CD4-positive, alpha-beta T cell treated with Interleukin-6 for 4 hours (primary cell): ENCODE data around the gene ESPNL.
"Not testable (repeated sequence)": the region's sequence is repeated elsewhere in the genome, so short reads cannot be mapped to it uniquely, and the experiment has no call there.

Experiments used
- DNase-seq: peaks from one replicate; pipeline ENCODE4 v3.0.0-alpha.2; 2020; ENCODE audit warnings: mixed read lengths

Gene ESPNL

DNA sequence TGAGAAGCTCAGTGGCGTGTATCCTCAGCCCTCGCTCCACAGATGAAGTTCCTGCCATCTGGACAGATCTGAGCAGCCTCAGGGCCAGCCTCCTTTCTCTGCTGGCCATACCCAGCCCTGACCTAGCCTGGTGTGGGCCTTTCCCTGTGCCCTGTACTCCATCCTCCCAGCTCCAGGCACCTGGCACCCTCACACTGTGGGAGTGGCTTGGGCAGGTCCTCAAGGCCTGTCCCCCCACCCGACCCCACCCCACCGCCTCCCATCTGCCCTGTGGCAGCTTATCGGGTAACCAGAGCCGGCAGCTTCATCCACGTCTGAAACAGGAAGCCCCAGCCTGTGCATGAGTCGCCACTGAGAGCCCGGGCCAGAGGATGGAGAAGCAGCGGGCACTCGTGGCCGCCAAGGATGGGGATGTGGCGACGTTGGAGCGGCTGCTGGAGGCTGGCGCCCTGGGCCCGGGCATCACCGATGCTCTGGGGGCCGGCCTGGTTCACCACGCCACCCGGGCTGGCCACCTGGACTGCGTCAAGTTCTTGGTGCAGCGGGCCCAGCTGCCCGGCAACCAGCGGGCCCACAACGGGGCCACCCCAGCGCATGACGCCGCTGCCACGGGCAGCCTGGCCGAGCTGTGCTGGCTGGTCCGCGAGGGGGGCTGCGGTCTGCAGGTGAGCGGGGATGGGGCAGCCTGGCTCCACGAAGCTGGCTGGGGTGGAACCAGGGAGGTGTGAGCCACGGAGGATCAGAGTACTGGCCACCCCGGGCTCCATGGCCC lies at the start of gene ESPNL:
ESPNL (plus strand) TSS at position 292 of the 772 bp plus-strand sequence; CDS start at position 372, 80 bp downstream.
- DNase-seq, result no peak

GRCh38 chr2:238053191-238053776 lies 46.9 kb upstream of the ESPNL start:
- DNase-seq, result no peak

- DNase-seq, result no peak
Observed at GRCh38 chr2:238055841-238056240, 44.3 kb upstream of the ESPNL start.

GRCh38 chr2:238057696-238058575 lies 42.2 kb upstream of the ESPNL start:
- DNase-seq, result not testable (repeated sequence)

DNA sequence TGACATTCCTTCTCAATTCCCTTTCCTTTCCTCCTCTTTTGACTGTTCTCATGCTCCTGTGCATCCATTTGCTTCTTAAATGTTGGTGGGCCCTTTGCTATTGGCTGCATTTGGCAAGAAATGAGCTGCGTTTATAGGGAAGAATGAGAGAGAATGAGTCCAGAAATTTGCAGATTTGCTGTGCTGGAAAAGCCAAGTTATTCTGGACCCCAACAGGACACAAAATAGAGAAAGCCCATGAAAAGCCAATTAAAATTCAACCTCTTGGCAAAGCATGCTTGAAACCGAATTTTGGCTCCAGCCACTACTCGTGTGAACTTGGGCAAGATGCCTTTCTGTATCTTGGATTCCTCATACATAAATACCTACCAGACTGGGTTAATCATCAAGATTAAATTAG lies 40.6 kb upstream of the ESPNL start:
- DNase-seq, result no peak

DNA sequence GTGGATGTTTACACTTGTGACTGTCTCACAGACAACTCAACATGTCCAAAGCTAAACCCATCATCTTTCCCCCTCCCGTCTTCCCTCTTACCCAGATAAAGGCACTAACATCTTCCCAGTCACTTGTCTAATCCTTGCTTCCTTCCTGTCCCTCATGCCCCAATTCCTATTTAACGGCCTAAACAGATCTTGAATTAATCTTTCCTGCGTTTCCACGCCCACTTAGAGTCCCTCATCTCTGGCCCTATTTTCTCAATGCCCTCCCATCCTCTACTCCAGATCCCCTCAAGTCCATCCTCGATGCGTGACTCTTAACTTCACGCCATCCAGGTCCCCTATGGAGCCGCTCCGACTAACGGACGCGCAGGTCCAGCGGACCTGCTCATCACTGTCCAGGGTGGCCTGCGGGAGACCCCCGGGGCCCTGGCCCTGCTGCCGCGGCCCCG lies 40.0 kb upstream of the ESPNL start:
- DNase-seq, result no peak

DNA sequence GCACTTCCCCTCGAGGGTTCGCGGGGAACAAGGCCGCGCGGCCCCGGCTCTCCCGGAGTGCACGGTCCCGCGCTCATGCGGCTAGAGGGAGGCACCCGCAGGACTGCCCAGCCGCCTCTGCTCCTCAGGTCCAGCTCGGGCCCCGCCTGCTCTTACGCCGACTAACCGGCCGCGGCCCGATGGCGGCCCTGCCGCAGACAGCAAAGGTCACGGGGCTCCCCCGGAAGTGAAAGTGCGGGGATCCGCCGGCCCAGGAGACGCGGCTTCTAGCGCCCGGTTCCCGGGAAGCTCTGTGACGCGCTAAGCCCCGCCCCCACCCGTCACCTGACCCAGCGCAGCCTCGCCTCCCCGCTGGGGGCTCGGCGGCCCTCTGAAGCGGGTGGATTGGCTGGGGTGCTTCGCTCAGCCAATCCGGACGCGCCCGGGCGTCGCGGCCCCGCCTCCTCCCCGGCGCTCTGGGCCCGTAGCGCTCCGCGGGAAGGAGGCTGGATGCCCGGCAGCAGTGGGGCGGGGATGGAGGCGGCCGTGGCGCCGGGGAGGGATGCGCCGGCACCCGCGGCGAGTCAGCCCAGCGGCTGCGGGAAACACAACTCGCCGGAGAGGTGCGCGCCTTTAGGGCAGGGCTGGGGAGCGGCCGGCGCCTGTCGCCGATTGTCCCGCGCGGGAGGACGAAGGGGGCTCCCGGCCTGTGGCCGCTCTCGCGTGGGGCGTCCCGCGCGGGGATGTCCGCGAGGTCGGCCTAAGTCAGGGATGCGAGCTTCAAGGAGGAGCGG lies 39.4 kb upstream of the ESPNL start, which contains the start of gene SCLY:
SCLY (plus strand) TSS at position 460 of the 773 bp plus-strand sequence; CDS start at position 514, 54 bp downstream.
- peak; percentile 99 for DNase-seq

DNA sequence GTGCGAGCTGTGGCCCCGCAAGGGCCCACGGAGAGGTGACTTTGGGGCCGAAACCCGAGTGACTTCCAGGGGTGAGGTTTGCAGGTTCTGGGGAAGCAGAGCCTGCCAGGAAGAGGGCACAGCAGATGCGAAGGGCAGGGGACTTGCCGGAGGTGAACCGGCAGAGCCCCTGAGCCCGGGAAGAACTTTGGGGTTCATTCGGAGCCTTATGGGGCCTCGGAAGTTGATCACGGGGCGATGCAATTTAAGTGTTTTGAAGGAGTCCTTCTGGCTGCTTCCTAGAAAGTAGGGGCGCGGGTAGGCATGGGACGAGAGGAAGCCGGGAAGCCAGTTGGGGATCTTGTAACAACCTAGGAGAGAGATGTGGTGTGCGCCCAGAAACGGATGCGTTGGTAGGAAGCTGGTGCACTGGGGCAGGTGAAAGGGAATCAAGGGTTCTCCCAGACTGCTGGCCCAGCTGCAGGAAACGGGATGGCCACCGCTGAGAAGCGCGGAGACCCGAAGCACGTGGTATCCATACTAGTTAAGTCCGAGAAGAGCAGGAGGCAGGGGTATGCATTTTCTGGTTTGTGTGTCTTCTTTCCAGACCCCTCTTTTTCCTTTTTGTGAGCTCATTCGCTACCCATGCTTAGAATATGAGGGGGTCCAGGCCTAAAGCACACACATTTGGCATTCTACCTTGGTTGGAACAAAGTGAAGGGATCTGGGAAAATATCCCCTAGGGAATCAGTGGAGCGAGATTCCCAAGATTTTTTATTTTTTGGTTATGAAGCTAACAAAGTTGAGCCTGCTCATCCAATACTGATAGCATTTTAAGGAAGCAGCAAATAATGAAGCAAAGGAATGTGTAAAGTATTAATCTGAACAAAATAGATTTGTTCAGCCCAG lies 38.6 kb upstream of the ESPNL start:
- peak; percentile 44 for DNase-seq

DNA sequence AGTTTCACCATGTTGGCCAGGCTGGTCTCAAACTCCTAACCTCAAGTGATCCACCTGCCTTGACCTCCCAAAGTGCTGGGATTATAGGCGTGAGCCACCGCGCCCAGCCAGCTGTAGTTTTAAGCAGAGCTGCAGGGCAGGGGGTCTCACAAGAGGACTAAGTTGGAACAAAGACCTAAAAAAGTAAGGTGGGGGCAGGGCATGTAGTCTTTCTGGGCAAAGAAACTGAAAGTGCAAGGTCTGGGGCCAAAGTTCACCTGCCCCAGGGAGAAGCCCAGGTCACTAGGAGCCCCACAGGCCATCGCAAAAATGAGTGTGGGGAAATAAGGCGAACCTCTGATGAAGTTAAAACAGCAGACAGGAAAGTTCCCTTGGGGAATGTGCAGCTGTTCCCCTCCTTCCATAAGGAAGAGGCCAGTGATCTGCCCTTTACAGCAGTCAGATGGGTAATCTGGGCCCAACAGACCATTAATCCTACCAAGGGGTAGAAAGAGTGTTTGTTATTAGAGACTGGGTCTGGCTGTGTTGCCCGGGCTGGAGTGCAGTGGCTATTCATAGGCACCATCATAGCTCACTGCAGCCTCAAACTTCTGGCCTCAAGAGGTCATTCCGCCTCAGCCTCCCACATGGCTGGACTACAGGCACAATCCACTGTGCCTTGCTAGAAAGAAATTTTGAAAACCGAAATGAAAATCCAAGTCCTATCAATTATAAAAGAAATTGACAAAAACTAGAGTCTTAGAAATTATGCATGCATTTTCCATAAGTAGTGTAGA lies 36.5 kb upstream of the ESPNL start:
- DNase-seq, result no peak

DNA sequence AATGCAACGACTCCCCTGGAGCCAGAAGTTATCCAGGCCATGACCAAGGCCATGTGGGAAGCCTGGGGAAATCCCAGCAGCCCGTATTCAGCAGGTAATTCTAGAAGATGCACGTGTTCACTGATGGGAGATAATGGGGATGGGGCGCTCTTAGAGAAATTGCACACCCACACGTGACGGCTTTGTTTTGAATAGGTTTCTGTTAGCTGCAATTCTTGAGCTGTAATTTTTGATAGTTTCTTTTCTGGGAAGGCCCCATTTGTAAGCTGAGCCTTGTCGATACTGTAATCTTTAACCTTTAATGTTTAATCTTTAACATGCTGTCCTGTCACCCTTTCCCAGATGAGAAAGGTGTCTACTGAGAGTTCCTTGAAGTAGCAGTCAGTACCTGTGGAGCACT lies 35.8 kb upstream of the ESPNL start:
- no peak for DNase-seq

GRCh38 chr2:238065071-238065846 lies 34.9 kb upstream of the ESPNL start:
- no peak for DNase-seq

GRCh38 chr2:238066218-238066617 lies 33.9 kb upstream of the ESPNL start:
- DNase-seq, result no peak

- not testable (repeated sequence) for DNase-seq
Observed at GRCh38 chr2:238066718-238067117, 33.4 kb upstream of the ESPNL start.

GRCh38 chr2:238067939-238068338 lies 32.2 kb upstream of the ESPNL start:
- no peak for DNase-seq

- DNase-seq, result peak; percentile 17
Observed at GRCh38 chr2:238069021-238069709, 31.0 kb upstream of the ESPNL start.

DNA sequence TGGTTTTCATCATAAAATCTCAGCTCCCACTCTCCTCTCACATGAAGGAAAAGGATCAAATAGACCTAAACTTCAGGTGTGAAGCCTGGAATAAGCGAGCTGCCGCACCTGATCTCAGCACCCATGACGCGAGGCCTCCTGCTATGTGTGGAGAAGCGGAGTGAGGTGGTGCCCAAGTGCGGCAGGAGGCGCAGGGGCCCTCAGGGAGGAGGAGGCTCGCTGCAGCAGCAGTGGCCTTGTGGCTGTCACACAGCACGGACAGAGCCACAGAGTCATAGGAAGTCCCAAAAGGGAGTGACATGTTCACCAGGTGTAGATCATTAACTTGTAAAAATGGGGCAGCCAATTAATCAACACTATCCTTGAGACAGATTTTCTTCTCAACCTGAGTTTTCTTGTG lies 30.3 kb upstream of the ESPNL start:
- no peak for DNase-seq

GRCh38 chr2:238075397-238075796 lies 24.7 kb upstream of the ESPNL start:
- no peak for DNase-seq

DNA sequence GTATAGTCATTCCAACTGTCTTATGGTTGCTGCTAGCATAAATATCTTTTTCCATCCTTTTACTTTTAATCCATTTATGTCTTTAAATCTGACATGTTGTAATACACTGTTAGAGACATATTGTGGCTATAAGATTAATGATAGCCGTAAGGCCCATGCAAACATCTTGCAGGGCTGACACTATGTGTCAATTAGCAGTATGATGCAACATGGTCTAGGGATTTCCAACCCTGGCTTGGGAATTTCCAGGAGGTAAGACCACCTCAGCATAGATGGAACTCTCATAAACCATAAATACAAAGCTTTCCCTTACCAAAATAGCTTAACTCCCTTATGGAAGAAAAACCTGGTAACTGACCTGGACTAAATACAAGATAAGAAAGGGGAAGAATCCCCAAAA lies 22.8 kb upstream of the ESPNL start:
- DNase-seq, result no peak

DNA sequence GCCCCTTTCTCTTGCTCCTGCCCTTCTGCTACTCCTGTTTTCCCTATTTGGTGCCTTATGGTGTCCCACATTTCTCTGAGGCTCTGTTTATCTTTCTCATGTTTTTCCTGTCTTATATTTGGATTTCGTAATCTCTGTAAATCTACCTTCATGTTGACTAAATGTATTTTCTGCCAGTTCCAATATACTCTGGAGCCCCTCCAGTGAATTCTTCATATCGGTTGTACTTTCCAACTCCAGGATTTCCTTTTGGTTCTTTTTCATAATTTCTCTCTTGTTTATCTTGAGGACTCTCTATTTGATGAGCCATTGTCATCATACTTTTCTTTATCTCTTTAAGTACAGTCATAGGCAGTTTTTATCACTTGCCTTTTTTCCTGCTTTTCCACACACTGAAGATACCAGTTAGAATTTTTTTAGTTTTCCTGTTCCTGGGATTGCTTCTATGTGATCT lies 20.2 kb upstream of the ESPNL start:
- DNase-seq, result no peak
